Stimulated activated CD8-positive, alpha-beta memory T cell treated with anti-CD3 and anti-CD28 coated beads, Interleukin-15, amount 100 ng/mL, for 4 hours (primary cell): ENCODE measurements around the gene CACNA1C.

Experiments used
- DNase-seq, 2 donors: peaks; one replicate each; pipeline ENCODE4 v3.0.0-alpha.2; 2020; ENCODE audit warnings: low read depth in 2 of 2

The CACNA1C gene

GRCh38 chr12:2454601-2455177 is 401.9 kb downstream of the CACNA1C start:
- DNase-seq = no peak

DNA sequence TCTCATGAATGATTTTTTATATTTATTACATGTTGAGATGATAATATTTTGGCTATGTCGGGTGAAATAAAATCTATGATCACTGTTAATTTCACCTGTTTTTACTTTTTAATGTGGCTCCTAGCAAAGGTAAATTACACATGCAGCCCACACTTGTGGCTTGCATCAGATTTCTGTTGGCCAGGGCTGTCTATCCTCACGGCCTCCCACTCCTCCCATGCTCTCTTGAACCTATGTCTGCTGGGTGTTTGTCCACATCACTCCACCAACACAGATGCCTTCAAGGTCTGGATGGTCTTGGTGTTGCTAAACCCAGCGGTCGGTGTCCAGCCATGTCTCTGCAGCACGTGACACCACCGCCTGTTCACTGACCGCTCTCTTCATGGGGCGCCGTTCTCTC is 402.6 kb downstream of the CACNA1C start:
- no peak for DNase-seq

DNA sequence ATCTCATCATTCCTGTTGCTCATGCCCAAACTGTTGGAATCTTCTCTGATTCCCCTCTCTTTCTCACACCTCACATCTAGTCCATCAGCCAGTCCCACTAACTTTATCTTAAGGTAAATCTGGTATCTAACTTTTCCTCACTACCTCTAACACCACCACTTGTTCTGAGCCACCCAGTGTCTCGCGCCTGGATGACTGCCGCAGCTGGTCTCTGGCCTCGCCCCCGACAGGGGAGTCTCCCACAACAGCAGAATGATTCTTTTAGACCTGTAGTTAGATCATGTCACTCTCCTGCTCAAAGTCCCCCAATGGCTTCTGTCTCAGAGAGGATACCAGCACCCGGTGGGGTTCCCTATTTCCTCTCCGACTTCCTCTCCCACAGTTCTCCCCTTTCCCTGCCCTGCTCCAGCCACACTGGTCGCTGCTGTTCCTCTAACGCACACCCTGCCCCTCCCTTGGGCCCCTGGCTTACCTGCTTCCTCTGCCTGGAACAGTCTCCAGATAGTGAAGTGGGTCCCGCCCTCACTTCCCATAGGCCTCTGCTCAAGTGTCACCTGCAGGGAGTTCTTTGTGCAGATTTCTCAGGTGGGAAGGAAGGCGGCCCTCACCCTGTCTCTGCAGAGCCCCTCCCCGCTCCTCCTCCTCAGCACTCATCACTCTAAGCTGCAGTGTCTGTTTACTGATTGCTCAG is 403.5 kb downstream of the CACNA1C start:
- DNase-seq = no peak

- DNase-seq = no peak
These were observed 404.0 kb downstream of the CACNA1C start for GRCh38 chr12:2456813-2457186.

- DNase-seq = no peak
These were observed 404.6 kb downstream of the CACNA1C start for GRCh38 chr12:2457215-2457932.

- no peak for DNase-seq
These were observed 405.2 kb downstream of the CACNA1C start for GRCh38 chr12:2457933-2458414.

DNA sequence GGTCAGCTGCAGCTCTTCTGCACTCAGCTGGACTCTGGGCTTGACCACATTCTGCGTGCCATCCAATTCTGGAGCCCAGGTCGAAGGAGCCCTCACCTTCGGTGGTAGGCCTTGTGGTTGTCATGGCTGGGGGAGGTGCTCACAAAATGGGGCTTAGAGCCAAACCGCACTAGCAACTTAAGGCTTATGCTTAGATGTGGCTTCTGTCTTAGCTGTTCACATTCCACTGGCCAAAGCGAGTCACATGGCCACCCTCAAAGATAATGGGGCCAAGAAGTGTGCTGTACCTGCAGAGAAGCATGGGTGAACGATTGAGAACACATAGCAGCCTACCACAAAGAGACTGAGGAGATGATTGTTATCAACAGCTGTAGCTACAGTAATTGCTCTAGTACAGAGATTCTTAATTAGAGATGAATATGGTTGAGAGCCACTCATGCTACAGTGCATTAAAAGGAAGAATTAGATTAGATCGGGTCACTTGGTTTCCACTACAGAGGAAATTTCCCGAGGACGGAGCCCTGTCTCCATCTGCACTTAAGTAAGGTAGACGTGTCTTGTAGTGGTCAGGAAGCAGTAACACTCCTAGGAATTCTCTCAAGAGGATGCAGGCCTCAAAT is 407.4 kb downstream of the CACNA1C start:
- DNase-seq = no peak

GRCh38 chr12:2461046-2461445 is 408.3 kb downstream of the CACNA1C start:
- DNase-seq = no peak

DNA sequence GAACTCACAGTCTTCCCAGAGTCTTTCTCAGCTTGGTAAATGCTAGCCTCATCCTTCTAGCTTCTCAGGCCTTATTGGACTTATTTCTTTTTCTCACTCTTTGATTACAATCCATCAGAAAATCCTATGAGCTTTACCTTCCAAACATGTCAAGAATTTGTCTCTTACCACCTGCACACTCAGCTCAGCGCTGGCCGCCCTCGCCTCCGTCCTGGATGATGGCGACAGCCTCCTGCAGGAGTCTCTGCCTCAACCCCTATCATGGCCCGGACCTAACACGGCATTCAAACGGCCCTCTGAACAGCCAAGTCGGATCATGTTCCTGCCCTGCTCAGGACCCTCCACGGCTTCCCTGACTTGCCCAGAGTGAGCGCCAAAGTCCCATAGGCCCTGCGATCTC is 408.9 kb downstream of the CACNA1C start:
- no peak for DNase-seq

GRCh38 chr12:2462087-2462486 is 409.3 kb downstream of the CACNA1C start:
- no peak for DNase-seq

- DNase-seq = no peak
These were observed 410.9 kb downstream of the CACNA1C start for GRCh38 chr12:2463719-2464118.

DNA sequence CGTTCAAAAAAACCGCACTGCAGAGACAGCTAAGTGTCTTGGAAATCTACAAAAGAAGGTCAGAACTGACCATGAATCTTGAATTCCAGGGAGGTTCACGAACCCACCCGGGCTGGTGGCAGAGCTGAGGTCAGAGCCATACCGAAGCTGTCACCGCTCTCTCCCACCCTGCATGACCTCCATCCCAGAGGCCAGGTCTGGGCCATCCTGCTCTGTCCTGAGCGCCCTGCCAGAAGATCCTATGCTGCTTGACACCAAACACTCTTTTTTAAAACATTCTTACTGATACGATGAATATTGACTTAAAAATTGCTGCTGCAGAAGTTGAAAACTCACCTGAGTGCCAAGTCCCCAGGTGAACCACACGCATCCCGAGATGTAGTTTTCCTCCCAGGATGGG is 412.9 kb downstream of the CACNA1C start:
- DNase-seq = no peak

DNA sequence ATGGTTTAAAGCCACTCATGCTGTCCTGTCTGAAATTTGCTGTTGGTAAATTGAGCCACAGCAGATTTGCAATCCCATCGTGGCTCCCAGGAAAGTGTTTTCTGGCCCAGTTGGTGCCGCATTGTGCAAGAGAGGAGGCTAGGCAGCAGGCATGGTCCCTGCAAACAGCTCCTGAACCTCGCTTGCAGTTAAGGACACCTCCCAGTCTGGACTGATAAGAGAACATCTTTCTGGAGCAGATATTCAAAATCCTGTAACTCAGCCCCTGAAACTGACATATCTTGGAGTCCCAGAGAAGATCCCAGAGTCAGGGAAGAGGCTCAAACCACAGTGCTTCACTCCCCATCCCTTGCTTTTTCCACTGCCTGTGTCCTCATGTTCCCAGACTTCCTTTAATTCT is 413.4 kb downstream of the CACNA1C start:
- DNase-seq = no peak

DNA sequence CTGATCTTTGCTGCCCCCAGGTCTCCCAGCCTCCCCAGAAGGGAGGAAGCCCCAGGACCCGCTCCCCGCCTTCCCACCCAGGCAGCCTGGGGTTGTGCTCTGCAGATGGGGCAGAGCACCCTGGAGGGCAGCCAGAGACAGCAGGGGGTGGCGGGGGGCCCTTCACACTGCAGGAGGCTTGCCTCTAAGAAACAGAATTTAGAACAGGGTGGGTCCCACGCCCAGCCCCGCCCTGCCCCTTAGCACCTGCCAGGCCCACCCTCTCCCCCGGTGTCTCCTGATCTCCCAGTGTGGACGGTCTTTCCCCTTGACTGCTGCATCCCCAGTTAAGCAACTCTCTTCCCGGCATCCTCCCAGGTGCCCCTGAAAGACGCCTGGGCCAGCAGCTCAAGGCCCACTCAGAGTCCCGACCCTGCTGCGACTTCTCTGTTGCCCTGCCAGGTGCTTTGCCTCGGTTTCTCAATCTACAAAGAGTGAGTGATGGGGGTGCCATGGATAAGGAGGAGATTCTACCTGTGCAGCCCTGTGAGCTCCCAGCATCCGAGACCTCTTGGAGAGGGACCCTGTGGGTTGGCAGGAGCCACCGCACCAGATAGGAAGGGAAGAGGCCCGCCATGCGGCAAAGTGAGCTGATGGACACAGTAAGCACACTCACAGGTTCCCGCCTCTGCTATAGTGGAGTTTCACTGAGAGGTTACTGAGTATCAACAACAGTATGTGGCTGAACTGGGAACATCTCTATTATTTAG is 414.8 kb downstream of the CACNA1C start:
- no peak for DNase-seq

- DNase-seq = no peak
These were observed 423.2 kb downstream of the CACNA1C start for GRCh38 chr12:2475984-2476383.

DNA sequence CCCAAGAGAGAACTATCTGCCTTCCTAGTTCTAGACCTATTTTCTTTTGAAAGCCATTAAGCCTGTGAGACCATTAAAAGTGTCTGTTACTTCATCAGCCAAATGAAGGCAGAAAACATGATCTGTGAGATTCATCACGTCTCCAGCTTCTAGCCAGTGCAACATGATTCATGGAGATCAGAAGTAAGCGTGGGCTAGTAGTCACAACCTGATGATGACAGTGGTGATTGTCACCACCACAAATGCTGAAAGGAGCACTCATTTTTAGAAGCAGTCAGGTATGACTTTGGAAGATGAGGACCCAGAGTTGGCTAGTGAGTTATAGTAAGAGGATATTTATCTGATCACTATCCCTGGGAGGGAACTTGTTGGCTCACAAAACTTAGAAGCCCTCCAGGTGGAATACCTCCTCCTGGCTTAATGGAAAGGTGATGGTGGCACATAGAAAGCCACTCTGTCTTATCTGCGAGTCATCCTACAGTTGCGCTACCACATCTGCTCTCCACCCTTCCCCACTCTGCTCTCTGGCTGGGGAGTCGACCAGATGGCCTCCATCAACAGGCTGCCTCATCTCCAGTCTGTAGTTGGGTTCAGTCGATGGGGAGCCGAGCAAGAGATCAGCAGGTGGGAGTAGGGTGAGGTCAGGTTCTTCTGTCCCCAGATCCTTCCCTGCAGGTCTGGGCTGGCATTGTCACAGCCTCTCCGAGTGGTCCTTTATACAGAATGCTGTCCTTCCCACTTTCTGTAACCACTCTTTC is 424.4 kb downstream of the CACNA1C start:
- DNase-seq = no peak

DNA sequence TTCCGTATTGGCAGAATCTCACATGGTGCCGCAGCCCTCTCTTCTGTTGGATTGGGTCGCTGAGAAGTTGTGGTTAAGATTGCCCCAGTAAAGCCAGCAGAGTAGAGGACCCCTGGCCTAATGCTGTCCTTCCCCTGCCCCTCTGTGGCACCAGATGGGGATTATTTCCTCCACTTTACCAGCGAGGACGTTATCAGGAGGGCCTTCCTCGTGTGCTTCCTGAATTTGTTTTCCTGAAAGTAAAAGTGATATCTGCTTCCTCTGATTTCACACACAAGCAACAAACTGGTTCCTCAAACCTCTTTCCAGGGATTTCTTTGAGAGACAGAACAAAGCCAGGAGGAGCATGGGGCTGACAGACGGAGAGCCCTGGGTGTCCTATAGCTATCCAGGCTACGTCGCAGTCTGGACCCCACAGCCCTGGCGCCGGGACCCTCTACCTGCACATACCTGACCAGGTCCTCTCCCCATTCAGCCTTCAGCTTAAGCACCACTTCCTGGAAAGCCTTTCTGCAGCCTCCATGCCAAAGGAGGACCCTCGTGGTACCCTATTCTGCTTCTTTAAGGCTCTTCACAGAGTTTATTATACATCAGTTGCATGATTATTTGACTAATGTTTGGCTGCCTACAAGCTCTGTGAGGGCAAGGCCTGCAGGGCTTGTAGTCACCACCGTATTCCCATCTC is 427.2 kb downstream of the CACNA1C start:
- DNase-seq = no peak

DNA sequence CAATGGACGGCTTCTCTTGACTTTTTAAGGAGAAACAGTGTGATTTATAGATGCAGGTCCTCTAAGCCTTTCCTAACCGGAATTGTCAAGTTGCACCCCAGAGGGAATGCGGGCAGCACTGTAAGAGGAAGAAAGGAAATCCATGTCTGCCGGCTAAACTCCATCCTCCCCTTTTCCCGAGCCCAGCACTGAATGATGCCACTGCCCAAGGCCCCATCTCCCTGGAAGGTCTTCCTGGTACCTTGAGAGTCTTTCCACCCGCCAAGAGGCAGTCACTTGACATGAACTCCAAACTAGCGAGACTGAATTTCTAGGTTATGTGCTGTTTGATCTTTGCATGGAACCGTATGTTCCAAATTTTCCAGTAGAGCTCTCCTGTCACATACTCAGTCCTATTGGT is 428.6 kb downstream of the CACNA1C start:
- no peak for DNase-seq

- DNase-seq = no peak
These were observed 429.2 kb downstream of the CACNA1C start for GRCh38 chr12:2481951-2482350.

DNA sequence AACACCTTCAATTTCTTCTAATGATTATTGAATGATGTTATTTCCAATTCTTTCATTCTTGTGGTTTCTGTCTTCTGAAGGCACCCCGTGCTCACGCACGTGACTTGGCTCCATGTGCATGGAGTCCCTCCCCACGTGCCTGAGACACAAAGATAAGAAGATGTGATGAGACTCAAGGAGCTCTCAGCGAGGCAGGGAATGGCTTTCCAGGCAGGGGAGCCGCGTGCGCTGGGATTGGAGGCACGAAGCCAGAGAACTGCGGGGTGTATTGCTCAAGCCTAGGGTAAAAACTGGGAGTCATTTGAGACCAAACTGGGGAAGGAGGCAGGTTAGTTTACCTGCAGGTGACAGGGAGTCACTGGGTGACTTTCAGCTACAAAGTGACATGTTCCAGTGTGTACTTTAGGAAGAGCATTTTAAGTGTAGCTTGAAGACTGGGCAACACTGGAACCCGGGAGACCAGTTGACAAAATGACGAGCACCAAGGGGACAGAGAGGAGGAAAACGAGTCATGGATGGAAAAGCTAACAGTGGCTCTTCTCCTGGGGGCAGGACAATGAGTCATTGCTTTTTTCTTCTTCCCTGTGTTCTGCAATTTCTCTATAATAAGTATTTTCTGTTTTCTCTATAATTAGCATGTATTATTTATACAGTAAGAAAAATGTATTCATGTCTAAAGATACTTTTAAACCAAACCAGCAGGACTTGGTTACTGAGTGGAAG is 430.3 kb downstream of the CACNA1C start:
- no peak for DNase-seq
